Measurements from ENCODE around the gene SPEN. TPM values are rescaled to one million over a fixed set of nuclear protein-coding genes. Genes with fewer than 3 reads are reported as not detected.

The SPEN gene
- total and polyA plus RNA-seq, 9 of the 15 experiments (the other 6 are each of a cell fraction or from before 2014, with no cell fraction given), result 5.7 to 87.5 (median 27.2) TPM

DNA sequence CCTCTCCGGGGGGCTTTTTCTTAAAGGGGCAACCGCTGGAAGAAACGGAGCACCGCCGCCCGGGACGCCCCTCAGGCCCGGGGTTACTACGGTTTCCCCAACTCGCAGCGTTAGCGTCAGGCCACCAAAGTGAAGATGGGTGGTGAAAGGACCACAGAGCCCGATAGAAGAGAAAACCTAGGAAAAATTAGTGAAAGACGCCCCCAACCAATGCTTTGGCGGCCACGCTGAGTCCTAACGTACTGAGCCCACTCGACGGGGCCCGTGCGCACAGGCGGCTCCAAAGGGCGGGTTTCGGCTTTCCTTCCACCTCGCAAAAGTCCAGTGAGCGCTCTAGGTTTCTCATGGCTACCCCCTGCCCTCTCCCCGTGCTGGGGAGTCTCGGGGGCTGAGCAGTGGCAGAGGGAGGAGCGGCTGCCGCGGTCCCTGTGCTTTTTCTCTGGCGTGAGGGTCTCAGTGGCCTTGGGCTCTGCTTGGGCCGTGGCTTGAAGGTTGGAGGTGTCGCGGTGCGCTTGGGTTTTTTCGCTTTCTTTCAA, 12.2 kb upstream of the SPEN start (continued):
- TF ChIP-seq, protein P1, sequence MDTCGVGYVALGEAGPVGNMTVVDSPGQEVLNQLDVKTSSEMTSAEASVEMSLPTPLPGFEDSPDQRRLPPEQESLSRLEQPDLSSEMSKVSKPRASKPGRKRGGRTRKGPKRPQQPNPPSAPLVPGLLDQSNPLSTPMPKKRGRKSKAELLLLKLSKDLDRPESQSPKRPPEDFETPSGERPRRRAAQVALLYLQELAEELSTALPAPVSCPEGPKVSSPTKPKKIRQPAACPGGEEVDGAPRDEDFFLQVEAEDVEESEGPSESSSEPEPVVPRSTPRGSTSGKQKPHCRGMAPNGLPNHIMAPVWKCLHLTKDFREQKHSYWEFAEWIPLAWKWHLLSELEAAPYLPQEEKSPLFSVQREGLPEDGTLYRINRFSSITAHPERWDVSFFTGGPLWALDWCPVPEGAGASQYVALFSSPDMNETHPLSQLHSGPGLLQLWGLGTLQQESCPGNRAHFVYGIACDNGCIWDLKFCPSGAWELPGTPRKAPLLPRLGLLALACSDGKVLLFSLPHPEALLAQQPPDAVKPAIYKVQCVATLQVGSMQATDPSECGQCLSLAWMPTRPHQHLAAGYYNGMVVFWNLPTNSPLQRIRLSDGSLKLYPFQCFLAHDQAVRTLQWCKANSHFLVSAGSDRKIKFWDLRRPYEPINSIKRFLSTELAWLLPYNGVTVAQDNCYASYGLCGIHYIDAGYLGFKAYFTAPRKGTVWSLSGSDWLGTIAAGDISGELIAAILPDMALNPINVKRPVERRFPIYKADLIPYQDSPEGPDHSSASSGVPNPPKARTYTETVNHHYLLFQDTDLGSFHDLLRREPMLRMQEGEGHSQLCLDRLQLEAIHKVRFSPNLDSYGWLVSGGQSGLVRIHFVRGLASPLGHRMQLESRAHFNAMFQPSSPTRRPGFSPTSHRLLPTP (IDR thresholded peaks at IDR 0.05; ENCODE audit: borderline replicate concordance, extremely low read depth, insufficient read length), result no peak
- TF ChIP-seq, protein P2, sequence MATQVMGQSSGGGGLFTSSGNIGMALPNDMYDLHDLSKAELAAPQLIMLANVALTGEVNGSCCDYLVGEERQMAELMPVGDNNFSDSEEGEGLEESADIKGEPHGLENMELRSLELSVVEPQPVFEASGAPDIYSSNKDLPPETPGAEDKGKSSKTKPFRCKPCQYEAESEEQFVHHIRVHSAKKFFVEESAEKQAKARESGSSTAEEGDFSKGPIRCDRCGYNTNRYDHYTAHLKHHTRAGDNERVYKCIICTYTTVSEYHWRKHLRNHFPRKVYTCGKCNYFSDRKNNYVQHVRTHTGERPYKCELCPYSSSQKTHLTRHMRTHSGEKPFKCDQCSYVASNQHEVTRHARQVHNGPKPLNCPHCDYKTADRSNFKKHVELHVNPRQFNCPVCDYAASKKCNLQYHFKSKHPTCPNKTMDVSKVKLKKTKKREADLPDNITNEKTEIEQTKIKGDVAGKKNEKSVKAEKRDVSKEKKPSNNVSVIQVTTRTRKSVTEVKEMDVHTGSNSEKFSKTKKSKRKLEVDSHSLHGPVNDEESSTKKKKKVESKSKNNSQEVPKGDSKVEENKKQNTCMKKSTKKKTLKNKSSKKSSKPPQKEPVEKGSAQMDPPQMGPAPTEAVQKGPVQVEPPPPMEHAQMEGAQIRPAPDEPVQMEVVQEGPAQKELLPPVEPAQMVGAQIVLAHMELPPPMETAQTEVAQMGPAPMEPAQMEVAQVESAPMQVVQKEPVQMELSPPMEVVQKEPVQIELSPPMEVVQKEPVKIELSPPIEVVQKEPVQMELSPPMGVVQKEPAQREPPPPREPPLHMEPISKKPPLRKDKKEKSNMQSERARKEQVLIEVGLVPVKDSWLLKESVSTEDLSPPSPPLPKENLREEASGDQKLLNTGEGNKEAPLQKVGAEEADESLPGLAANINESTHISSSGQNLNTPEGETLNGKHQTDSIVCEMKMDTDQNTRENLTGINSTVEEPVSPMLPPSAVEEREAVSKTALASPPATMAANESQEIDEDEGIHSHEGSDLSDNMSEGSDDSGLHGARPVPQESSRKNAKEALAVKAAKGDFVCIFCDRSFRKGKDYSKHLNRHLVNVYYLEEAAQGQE (IDR thresholded peaks at IDR 0.05; ENCODE audit: borderline replicate concordance), result no peak
- TF ChIP-seq, protein P2 (CRISPR knock-in tag; IDR thresholded peaks at IDR 0.05; ENCODE audit: low read depth), result peak; percentile 74; the same call in 1 of the 2 replicates
- TF ChIP-seq MBD2 (IDR thresholded peaks at IDR 0.05; ENCODE audit: borderline replicate concordance, low read depth), result no peak
- TF ChIP-seq SMC3 (conservative IDR thresholded peaks at IDR 0.05; ENCODE audit: insufficient read depth, low read depth, low read length), result no peak
- peak; percentile 33; the same call in 1 of the 2 replicates for TF ChIP-seq ZEB2 (IDR thresholded peaks at IDR 0.05)
- TF ChIP-seq, protein P3, sequence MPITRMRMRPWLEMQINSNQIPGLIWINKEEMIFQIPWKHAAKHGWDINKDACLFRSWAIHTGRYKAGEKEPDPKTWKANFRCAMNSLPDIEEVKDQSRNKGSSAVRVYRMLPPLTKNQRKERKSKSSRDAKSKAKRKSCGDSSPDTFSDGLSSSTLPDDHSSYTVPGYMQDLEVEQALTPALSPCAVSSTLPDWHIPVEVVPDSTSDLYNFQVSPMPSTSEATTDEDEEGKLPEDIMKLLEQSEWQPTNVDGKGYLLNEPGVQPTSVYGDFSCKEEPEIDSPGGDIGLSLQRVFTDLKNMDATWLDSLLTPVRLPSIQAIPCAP (CRISPR knock-in tag; IDR thresholded peaks at IDR 0.05; ENCODE audit: borderline replicate concordance), result no peak
- TF ChIP-seq ILK (tag; IDR thresholded peaks at IDR 0.05; ENCODE audit: borderline replicate concordance, low read depth), result no peak
- no peak for TF ChIP-seq NFYB (IDR thresholded peaks at IDR 0.05; ENCODE audit: extremely low read depth, insufficient read length)
- TF ChIP-seq CHD2 (IDR thresholded peaks at IDR 0.05; ENCODE audit: low read depth, low read length), result no peak
- TF ChIP-seq POLR2H (tag; IDR thresholded peaks at IDR 0.05; ENCODE audit: low read depth), result no peak
- no peak; a peak in 1 of 4 replicates for TF ChIP-seq FOXK2 (conservative IDR thresholded peaks at IDR 0.05 in 1 of 2, IDR thresholded peaks at IDR 0.05 in 1 of 2; ENCODE audit: low read depth in 2 of 2)
- peak; percentile 90 for TF ChIP-seq ERF (CRISPR knock-in tag; IDR thresholded peaks at IDR 0.05)
- TF ChIP-seq NCOA4 (IDR thresholded peaks at IDR 0.05; ENCODE audit: partially characterized antibody), result no peak
- peak; percentile 53; the same call in 1 of the 2 replicates for TF ChIP-seq SNIP1 (IDR thresholded peaks at IDR 0.05; ENCODE audit: low read depth)
- TF ChIP-seq NCOA1 (IDR thresholded peaks at IDR 0.05; ENCODE audit: low read depth), result no peak

Measured in K562 (cell line).